Stimulated activated CD8-positive, alpha-beta memory T cell treated with anti-CD3 and anti-CD28 coated beads, Interleukin-12 subunit alpha, Interleukin-12 subunit beta, amount 100 ng/mL, for 24 hours (primary cell): ENCODE measurements around the gene VWA8.
"Not testable (repeated sequence)": the region's sequence is repeated elsewhere in the genome, so short reads cannot be mapped to it uniquely, and the experiment has no call there.

Experiments
- DNase-seq: peaks from one replicate; pipeline ENCODE4 v3.0.0-alpha.2; 2020; ENCODE audit errors: extremely low read depth

Gene VWA8

GRCh38 chr13:41966671-41967070 is 5.8 kb upstream of the VWA8 start:
- no peak for DNase-seq

- DNase-seq, result no peak
Measured at GRCh38 chr13:41962994-41963393, 2.1 kb upstream of the VWA8 start.

- no peak for DNase-seq
Measured at GRCh38 chr13:41961466-41961760, 504 bp upstream of the VWA8 start.

GRCh38 chr13:41960211-41960636 is 685 bp downstream of the VWA8 start:
- DNase-seq, result no peak

GRCh38 chr13:41956272-41956671 is 4.6 kb downstream of the VWA8 start:
- no peak for DNase-seq

GRCh38 chr13:41955605-41956004 is 5.3 kb downstream of the VWA8 start:
- no peak for DNase-seq

GRCh38 chr13:41954226-41954625 is 6.7 kb downstream of the VWA8 start:
- no peak for DNase-seq

GRCh38 chr13:41952749-41953148 is 8.2 kb downstream of the VWA8 start:
- DNase-seq, result no peak

- not testable (repeated sequence) for DNase-seq
Measured at GRCh38 chr13:41949104-41949503, 11.8 kb downstream of the VWA8 start.

- no peak for DNase-seq
Measured at GRCh38 chr13:41945926-41946325, 15.0 kb downstream of the VWA8 start.

GRCh38 chr13:41944635-41945397 is 16.1 kb downstream of the VWA8 start:
- DNase-seq, result no peak

- DNase-seq, result no peak
Measured at GRCh38 chr13:41944229-41944628, 16.7 kb downstream of the VWA8 start.

- DNase-seq, result no peak
Measured at GRCh38 chr13:41942462-41943094, 18.3 kb downstream of the VWA8 start.

- no peak for DNase-seq
Measured at GRCh38 chr13:41941174-41941573, 19.7 kb downstream of the VWA8 start.

GRCh38 chr13:41939398-41939797 is 21.5 kb downstream of the VWA8 start:
- DNase-seq, result no peak

- no peak for DNase-seq
Measured at GRCh38 chr13:41938918-41939317, 22.0 kb downstream of the VWA8 start.

GRCh38 chr13:41937388-41937787 is 23.5 kb downstream of the VWA8 start:
- no peak for DNase-seq

GRCh38 chr13:41935501-41935900 is 25.4 kb downstream of the VWA8 start:
- DNase-seq, result no peak

- no peak for DNase-seq
Measured at GRCh38 chr13:41934994-41935393, 25.9 kb downstream of the VWA8 start.

GRCh38 chr13:41934120-41934519 is 26.8 kb downstream of the VWA8 start:
- no peak for DNase-seq

- no peak for DNase-seq
Measured at GRCh38 chr13:41931337-41931736, 29.6 kb downstream of the VWA8 start.

GRCh38 chr13:41930154-41930553 is 30.8 kb downstream of the VWA8 start:
- no peak for DNase-seq

GRCh38 chr13:41928323-41928722 is 32.6 kb downstream of the VWA8 start:
- no peak for DNase-seq

- DNase-seq, result no peak
Measured at GRCh38 chr13:41925014-41925413, 35.9 kb downstream of the VWA8 start.
